OCI-LY3 (cell line): ENCODE results near the gene AXIN1.

Experiments used
- CTCF ChIP-seq: fragments of 200-600, 300-600 bp; sonication (generic); IDR thresholded peaks from 2 replicates; pipeline ENCODE4 v1.5.1; 2014; ENCODE audit warnings: antibody characterized with exemption, low read length, low read depth
- EZH2phosphoT487 ChIP-seq: fragments of 200-600 bp; shearing (Covaris generic); IDR thresholded peaks from 2 replicates; pipeline ENCODE4 v1.6.1; 2018; ENCODE audit warnings: antibody characterized with exemption, mixed run types, low read depth

GRCh38 chr16:262121-262745 is 90.3 kb downstream of the AXIN1 start:
- no peak for TF ChIP-seq CTCF
- no peak for TF ChIP-seq EZH2phosphoT487
